AG09319 (cell line): ENCODE data around the gene TTBK2.

Source experiments
- DNase-seq: peaks from one replicate; pipeline ENCODE4 v3.0.0-alpha.2; 2010; ENCODE audit warnings: low read depth; ENCODE audit errors: extremely low read depth
- TF ChIP-seq, protein P1 (sequence below): IDR thresholded peaks from 2 replicates; pipeline ENCODE4 v1.5.1; 2011; ENCODE audit warnings: low read depth, mild to moderate bottlenecking, inconsistent platforms, low read length, moderate library complexity

Gene TTBK2

DNA sequence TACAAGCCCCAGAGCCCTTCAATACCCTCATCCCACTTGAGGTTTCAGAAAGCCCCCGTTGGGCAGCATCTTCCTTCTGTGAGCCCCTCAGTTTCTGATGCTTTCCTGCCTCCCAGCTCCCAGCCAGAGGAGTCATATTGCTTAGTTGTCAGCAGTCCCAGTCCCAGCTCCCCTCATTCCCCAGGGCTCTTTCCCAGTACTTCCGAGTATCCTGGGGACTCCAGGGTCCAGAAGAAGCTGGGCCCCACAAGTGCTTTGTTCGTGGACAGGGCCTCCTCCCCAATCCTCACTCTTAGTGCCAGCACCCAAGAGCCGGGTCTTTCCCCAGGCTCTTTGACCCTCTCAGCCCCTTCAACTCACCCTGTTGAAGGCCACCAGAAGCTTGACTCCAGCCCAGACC lies 227.6 kb downstream of the TTBK2 start:
- no peak for DNase-seq
- TF ChIP-seq, protein P1, sequence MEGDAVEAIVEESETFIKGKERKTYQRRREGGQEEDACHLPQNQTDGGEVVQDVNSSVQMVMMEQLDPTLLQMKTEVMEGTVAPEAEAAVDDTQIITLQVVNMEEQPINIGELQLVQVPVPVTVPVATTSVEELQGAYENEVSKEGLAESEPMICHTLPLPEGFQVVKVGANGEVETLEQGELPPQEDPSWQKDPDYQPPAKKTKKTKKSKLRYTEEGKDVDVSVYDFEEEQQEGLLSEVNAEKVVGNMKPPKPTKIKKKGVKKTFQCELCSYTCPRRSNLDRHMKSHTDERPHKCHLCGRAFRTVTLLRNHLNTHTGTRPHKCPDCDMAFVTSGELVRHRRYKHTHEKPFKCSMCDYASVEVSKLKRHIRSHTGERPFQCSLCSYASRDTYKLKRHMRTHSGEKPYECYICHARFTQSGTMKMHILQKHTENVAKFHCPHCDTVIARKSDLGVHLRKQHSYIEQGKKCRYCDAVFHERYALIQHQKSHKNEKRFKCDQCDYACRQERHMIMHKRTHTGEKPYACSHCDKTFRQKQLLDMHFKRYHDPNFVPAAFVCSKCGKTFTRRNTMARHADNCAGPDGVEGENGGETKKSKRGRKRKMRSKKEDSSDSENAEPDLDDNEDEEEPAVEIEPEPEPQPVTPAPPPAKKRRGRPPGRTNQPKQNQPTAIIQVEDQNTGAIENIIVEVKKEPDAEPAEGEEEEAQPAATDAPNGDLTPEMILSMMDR, result no peak

DNA sequence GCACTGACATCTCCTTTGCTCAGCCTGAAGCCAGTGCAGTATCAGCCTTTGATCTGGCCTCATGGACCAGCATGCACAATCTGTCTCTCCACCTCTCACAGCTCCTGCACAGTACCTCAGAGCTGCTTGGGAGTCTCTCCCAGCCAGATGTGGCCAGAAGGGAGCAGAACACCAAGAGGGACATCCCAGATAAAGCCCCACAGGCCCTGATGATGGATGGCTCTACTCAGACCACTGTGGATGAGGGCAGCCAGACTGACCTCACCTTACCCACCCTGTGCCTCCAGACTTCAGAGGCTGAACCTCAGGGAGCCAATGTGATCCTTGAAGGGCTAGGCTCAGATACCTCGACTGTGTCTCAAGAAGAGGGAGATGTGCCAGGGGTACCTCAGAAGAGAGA lies 228.0 kb downstream of the TTBK2 start:
- DNase-seq, result no peak
- TF ChIP-seq, protein P1, result no peak

DNA sequence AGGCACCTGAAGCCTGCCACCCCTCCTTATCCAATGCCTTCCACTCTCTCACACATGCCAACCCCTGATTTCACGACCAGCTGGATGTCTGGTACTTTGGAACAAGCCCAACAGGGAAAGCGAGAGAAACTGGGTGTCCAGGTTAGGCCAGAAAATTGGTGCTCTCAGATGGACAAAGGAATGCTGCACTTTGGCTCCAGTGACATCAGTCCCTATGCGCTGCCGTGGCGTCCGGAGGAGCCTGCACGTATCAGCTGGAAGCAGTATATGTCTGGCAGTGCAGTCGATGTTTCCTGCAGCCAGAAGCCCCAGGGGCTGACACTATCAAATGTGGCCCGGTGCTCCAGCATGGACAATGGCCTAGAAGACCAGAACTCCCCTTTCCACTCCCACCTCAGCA lies 228.8 kb downstream of the TTBK2 start:
- no peak for DNase-seq
- TF ChIP-seq, protein P1, result no peak

GRCh38 chr15:42691308-42691707 lies 229.3 kb downstream of the TTBK2 start:
- TF ChIP-seq, protein P1, result no peak
- DNase-seq, result no peak
